Measurements from ENCODE around the gene C16orf95. TPM values are rescaled to one million over a fixed set of nuclear protein-coding genes. Genes with fewer than 3 reads are reported as not detected.

The C16orf95 gene
- total RNA-seq, 1 experiment from 2014 or later, result 37.1 TPM

Other genes starting within 250 kb of the C16orf95 start
- gene FBXO31, start 66.4 kb upstream of the C16orf95 start, total RNA-seq (2014; rRNA removed; shearing (Covaris generic)), result 9.9 and 11.5 TPM in 2 replicates
- gene MAP1LC3B, start 74.9 kb upstream of the C16orf95 start, total RNA-seq (2014; rRNA removed; shearing (Covaris generic)), result 22.5 and 28.5 TPM in 2 replicates
- 6.5 and 7.6 TPM in 2 replicates for gene ZCCHC14, start 175.6 kb upstream of the C16orf95 start, total RNA-seq (2014; rRNA removed; shearing (Covaris generic))

Measured in RPMI7951 (cell line).